ENCODE measurements around the gene MAST4. TPM values are rescaled to one million over a fixed set of nuclear protein-coding genes. Genes with fewer than 3 reads are reported as not detected.

The MAST4 gene
- polyA plus RNA-seq, 1 donor (not counting 4 experiments of a cell fraction or from before 2014, with no cell fraction given) = 19.8 TPM

GRCh38 chr5:66713998-66714397 is 117.8 kb downstream of the MAST4 start:
- Histone ChIP-seq H3K9ac (ENCODE audit: control insufficient read depth, extremely low read depth, insufficient read depth, low read length) (no peak overlapping the region), H3K27ac (ENCODE audit: control insufficient read depth, insufficient read depth, low read length) (peak overlapping the region; percentile 19), H3K79me2 (ENCODE audit: control insufficient read depth, insufficient read depth, low read length) (no peaks in the 10 kb centered on the region), H3K9me3 (ENCODE audit: control insufficient read depth, low read depth, low read length) (no peaks in the 10 kb centered on the region), H3K36me3 (ENCODE audit: control insufficient read depth in 2 of 2, extremely low read depth in 1 of 2, insufficient read depth in 2 of 2, low read length in 2 of 2) (no peaks in the 10 kb centered on the region), H2AFZ (ENCODE audit: control insufficient read depth, low read length) (no peak overlapping the region), H3K4me1 (ENCODE audit: control insufficient read depth, extremely low read depth, insufficient read depth, low read length) (peaks cover 28% of the 10 kb centered on the region), H3K9me1 (ENCODE audit: control insufficient read depth, extremely low read depth, insufficient read depth, low read length) (no peaks in the 10 kb centered on the region), H3K4me3 (ENCODE audit: control insufficient read depth in 2 of 3, extremely low read depth in 1 of 3, insufficient read depth in 2 of 3, low read depth in 1 of 3, low read length in 3 of 3) (no peak overlapping the region), H3K4me2 (ENCODE audit: control insufficient read depth, extremely low read depth, insufficient read depth, low read depth, low read length) (no peak overlapping the region), H3K27me3 (ENCODE audit: control insufficient read depth, extremely low read depth, insufficient read depth, low read length) (no peaks in the 10 kb centered on the region), H4K20me1 (ENCODE audit: control insufficient read depth, extremely low read depth, insufficient read depth, low read length) (no peaks in the 10 kb centered on the region)
- TF ChIP-seq, protein P1, sequence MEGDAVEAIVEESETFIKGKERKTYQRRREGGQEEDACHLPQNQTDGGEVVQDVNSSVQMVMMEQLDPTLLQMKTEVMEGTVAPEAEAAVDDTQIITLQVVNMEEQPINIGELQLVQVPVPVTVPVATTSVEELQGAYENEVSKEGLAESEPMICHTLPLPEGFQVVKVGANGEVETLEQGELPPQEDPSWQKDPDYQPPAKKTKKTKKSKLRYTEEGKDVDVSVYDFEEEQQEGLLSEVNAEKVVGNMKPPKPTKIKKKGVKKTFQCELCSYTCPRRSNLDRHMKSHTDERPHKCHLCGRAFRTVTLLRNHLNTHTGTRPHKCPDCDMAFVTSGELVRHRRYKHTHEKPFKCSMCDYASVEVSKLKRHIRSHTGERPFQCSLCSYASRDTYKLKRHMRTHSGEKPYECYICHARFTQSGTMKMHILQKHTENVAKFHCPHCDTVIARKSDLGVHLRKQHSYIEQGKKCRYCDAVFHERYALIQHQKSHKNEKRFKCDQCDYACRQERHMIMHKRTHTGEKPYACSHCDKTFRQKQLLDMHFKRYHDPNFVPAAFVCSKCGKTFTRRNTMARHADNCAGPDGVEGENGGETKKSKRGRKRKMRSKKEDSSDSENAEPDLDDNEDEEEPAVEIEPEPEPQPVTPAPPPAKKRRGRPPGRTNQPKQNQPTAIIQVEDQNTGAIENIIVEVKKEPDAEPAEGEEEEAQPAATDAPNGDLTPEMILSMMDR (optimal IDR thresholded peaks at IDR 0.05 in 1 of 3, IDR thresholded peaks at IDR 0.05 in 1 of 3, conservative IDR thresholded peaks at IDR 0.05 in 1 of 3; ENCODE audit: extremely low read depth in 1 of 3, insufficient read depth in 2 of 3, low read length in 3 of 3) = no peak
- TF ChIP-seq EZH2 (IDR thresholded peaks at IDR 0.05; ENCODE audit: low read length) = no peak
- dilution Hi-C loops (cut with MboI; ENCODE audit: extremely low pct_ligation_motif_present, low sequenced_read_pairs) = no loop called here
- peak; percentile 94 for FAIRE-seq
- DNase-seq (ENCODE audit: low read depth, low spot score) = peak; percentile 56

GRCh38 chr5:66717455-66718373 is 121.5 kb downstream of the MAST4 start:
- Histone ChIP-seq H3K79me2 (ENCODE audit: control insufficient read depth, insufficient read depth, low read length) (no peaks in the 10 kb centered on the region), H3K9me3 (ENCODE audit: control insufficient read depth, low read depth, low read length) (no peaks in the 10 kb centered on the region), H4K20me1 (ENCODE audit: control insufficient read depth, extremely low read depth, insufficient read depth, low read length) (no peaks in the 10 kb centered on the region), H3K4me2 (ENCODE audit: control insufficient read depth, extremely low read depth, insufficient read depth, low read depth, low read length) (peak overlapping the region; percentile 39), H2AFZ (ENCODE audit: control insufficient read depth, low read length) (peak overlapping the region; percentile 54), H3K36me3 (ENCODE audit: control insufficient read depth in 2 of 2, extremely low read depth in 1 of 2, insufficient read depth in 2 of 2, low read length in 2 of 2) (no peaks in the 10 kb centered on the region), H3K27ac (ENCODE audit: control insufficient read depth, insufficient read depth, low read length) (no peak overlapping the region), H3K9ac (ENCODE audit: control insufficient read depth, extremely low read depth, insufficient read depth, low read length) (no peak overlapping the region), H3K4me3 (ENCODE audit: control insufficient read depth in 2 of 3, extremely low read depth in 1 of 3, insufficient read depth in 2 of 3, low read depth in 1 of 3, low read length in 3 of 3) (no peak overlapping the region), H3K9me1 (ENCODE audit: control insufficient read depth, extremely low read depth, insufficient read depth, low read length) (no peaks in the 10 kb centered on the region), H3K4me1 (ENCODE audit: control insufficient read depth, extremely low read depth, insufficient read depth, low read length) (peaks cover 28% of the 10 kb centered on the region), H3K27me3 (ENCODE audit: control insufficient read depth, extremely low read depth, insufficient read depth, low read length) (no peaks in the 10 kb centered on the region)
- DNase-seq (ENCODE audit: low read depth, low spot score) = no peak
- no peak for TF ChIP-seq EZH2 (IDR thresholded peaks at IDR 0.05; ENCODE audit: low read length)
- TF ChIP-seq, protein P1 (optimal IDR thresholded peaks at IDR 0.05 in 1 of 3, IDR thresholded peaks at IDR 0.05 in 1 of 3, conservative IDR thresholded peaks at IDR 0.05 in 1 of 3; ENCODE audit: extremely low read depth in 1 of 3, insufficient read depth in 2 of 3, low read length in 3 of 3) = no peak
- dilution Hi-C loops (cut with MboI; ENCODE audit: extremely low pct_ligation_motif_present, low sequenced_read_pairs) = no loop called here
- peak; percentile 39 for FAIRE-seq

Data from keratinocyte (primary cell).